Keratinocyte (primary cell): ENCODE measurements around the gene ATP8A1. TPM values are rescaled to one million over a fixed set of nuclear protein-coding genes. Genes with fewer than 3 reads are reported as not detected.
"Not testable (repeated sequence)": the region's sequence is repeated elsewhere in the genome, so short reads cannot be mapped to it uniquely, and the experiment has no call there.

Source experiments
- DNase-seq: peaks from one replicate; pipeline ENCODE4 v3.0.0-alpha.2; 2011; ENCODE audit warnings: low read depth, missing footprints, low spot score
- FAIRE-seq: peaks from 2 replicates; lab custom pipeline; 2011; peaks lifted over from hg19 to GRCh38; lab: Jason Lieb, UNC
- H2AFZ ChIP-seq: 2 replicates; pipeline ENCODE4 v1.6.0; 2012; ENCODE audit warnings: low read length, control low read depth, inconsistent platforms; ENCODE audit not compliant: control insufficient read depth
- H3K27ac ChIP-seq: 2 replicates; pipeline ENCODE4 v1.5.1; 2011; ENCODE audit warnings: low read length; ENCODE audit not compliant: control insufficient read depth, insufficient read depth
- H3K27me3 ChIP-seq: 3 replicates; pipeline ENCODE4 v1.6.0; 2011; ENCODE audit warnings: low read length; ENCODE audit not compliant: control insufficient read depth, insufficient read depth; ENCODE audit errors: extremely low read depth
- H3K36me3 ChIP-seq, 2 experiments: 2 replicates in 1 of 2; 3 replicates in 1 of 2; pipeline ENCODE4 v1.5.1; 2011; ENCODE audit warnings: low read length in 2 of 2, mild to moderate bottlenecking in 1 of 2; ENCODE audit not compliant: control insufficient read depth in 2 of 2, insufficient read depth in 2 of 2; ENCODE audit errors: extremely low read depth in 1 of 2
- H3K4me1 ChIP-seq: 3 replicates; pipeline ENCODE4 v1.5.1; 2011; ENCODE audit warnings: low read length; ENCODE audit not compliant: control insufficient read depth, insufficient read depth; ENCODE audit errors: extremely low read depth
- H3K4me2 ChIP-seq: 3 replicates; pipeline ENCODE4 v1.6.0; 2011; ENCODE audit warnings: low read depth, low read length; ENCODE audit not compliant: control insufficient read depth, insufficient read depth; ENCODE audit errors: extremely low read depth
- H3K4me3 ChIP-seq, 3 experiments: fragments of 200-600 bp in 1 of 3; sonication (generic) in 1 of 3; 2 replicates in 2 of 3; 3 replicates in 1 of 3; pipeline ENCODE4 v1.5.1; 2011 to 2016; ENCODE audit warnings: low read length in 3 of 3, mild to moderate bottlenecking in 3 of 3, control low read depth in 2 of 3, inconsistent platforms in 1 of 3, low read depth in 1 of 3, mixed read lengths in 1 of 3, mixed run types in 1 of 3, moderate library complexity in 1 of 3; ENCODE audit not compliant: control insufficient read depth in 2 of 3, insufficient read depth in 2 of 3; ENCODE audit errors: extremely low read depth in 1 of 3
- H3K79me2 ChIP-seq: 2 replicates; pipeline ENCODE4 v1.6.0; 2012; ENCODE audit warnings: low read length; ENCODE audit not compliant: control insufficient read depth, insufficient read depth
- H3K9ac ChIP-seq: 3 replicates; pipeline ENCODE4 v1.6.0; 2011; ENCODE audit warnings: low read length; ENCODE audit not compliant: control insufficient read depth, insufficient read depth; ENCODE audit errors: extremely low read depth
- H3K9me1 ChIP-seq: 3 replicates; pipeline ENCODE4 v1.6.0; 2011; ENCODE audit warnings: low read length; ENCODE audit not compliant: control insufficient read depth, insufficient read depth; ENCODE audit errors: extremely low read depth
- H3K9me3 ChIP-seq: 2 replicates; pipeline ENCODE4 v1.5.1; 2012; ENCODE audit warnings: low read depth, low read length; ENCODE audit not compliant: control insufficient read depth
- H4K20me1 ChIP-seq: 3 replicates; pipeline ENCODE4 v1.6.0; 2011; ENCODE audit warnings: low read length; ENCODE audit not compliant: control insufficient read depth, insufficient read depth; ENCODE audit errors: extremely low read depth
- CTCF ChIP-seq, 3 experiments: IDR thresholded peaks in 1 of 3; conservative IDR thresholded peaks in 1 of 3; optimal IDR thresholded peaks in 1 of 3; 2 replicates in 2 of 3; 3 replicates in 1 of 3; pipeline versions ENCODE3 to v1.5.1; 2011; ENCODE audit warnings: low read length in 3 of 3, mild to moderate bottlenecking in 3 of 3, moderate library complexity in 2 of 3, control low read depth in 1 of 3, inconsistent platforms in 1 of 3; ENCODE audit not compliant: insufficient read depth in 2 of 3; ENCODE audit errors: extremely low read depth in 1 of 3
- EZH2 ChIP-seq: IDR thresholded peaks from one replicate; pipeline ENCODE4 v1.6.1; 2012; ENCODE audit warnings: inconsistent platforms, mild to moderate bottlenecking, low read length, moderate library complexity
- dilution Hi-C: fragments of 300-500 bp; cut with MboI; formaldehyde crosslinking; loops from one replicate; pipeline ENCODE4 v1.7.0; 2020; ENCODE audit warnings: low sequenced_read_pairs; ENCODE audit not compliant: extremely low pct_ligation_motif_present
- polyA plus RNA-seq, 5 experiments: library from polyadenylated mRNA; depleted of rRNA in 3 of 5; stranded (reverse) in 3 of 5; stranded (forward) in 1 of 5; unstranded in 1 of 5; fragments of >200 nt; gene quantifications; 1 replicate in 1 of 5; 2 replicates in 3 of 5; 3 replicates in 1 of 5; pipeline versions ENCODE4 v1.2.1 to v1.2.3, GENCODE V29; 2011 to 2012; ENCODE audit warnings: missing spikeins in 2 of 5, low read depth in 1 of 5, low replicate concordance in 1 of 5

ATP8A1 gene
- polyA plus RNA-seq, 1 donor (not counting 4 experiments of a cell fraction or from before 2014, with no cell fraction given): 0.20 TPM

- Histone ChIP-seq H4K20me1 (no peaks in the 10 kb centered on the region), H3K79me2 (no peaks in the 10 kb centered on the region), H3K36me3 (no peaks in the 10 kb centered on the region), H2AFZ (no peak overlapping the region), H3K27me3 (no peaks in the 10 kb centered on the region), H3K27ac (no peak overlapping the region), H3K9me3 (no peaks in the 10 kb centered on the region), H3K4me2 (no peak overlapping the region), H3K4me3 (no peak overlapping the region), H3K4me1 (no peaks in the 10 kb centered on the region), H3K9ac (no peak overlapping the region), H3K9me1 (no peaks in the 10 kb centered on the region)
- FAIRE-seq: no peak
- DNase-seq: no peak
- no peak for TF ChIP-seq EZH2
- TF ChIP-seq CTCF (optimal IDR thresholded peaks at IDR 0.05 in 1 of 3, IDR thresholded peaks at IDR 0.05 in 1 of 3, conservative IDR thresholded peaks at IDR 0.05 in 1 of 3; ENCODE audit: extremely low read depth in 1 of 3, insufficient read depth in 2 of 3, low read length in 3 of 3): no peak
- dilution Hi-C loops: no loop called here
Observed at GRCh38 chr4:42466273-42466844, 190.5 kb downstream of the ATP8A1 start.

GRCh38 chr4:42464550-42465094 lies 192.3 kb downstream of the ATP8A1 start:
- Histone ChIP-seq H3K36me3 (no peaks in the 10 kb centered on the region), H3K79me2 (no peaks in the 10 kb centered on the region), H3K4me1 (no peaks in the 10 kb centered on the region), H3K4me2 (no peak overlapping the region), H3K9me1 (no peaks in the 10 kb centered on the region), H3K9me3 (no peaks in the 10 kb centered on the region), H3K27ac (no peak overlapping the region), H3K27me3 (no peaks in the 10 kb centered on the region), H3K9ac (no peak overlapping the region), H3K4me3 (no peak overlapping the region), H4K20me1 (no peaks in the 10 kb centered on the region), H2AFZ (no peak overlapping the region)
- DNase-seq: no peak
- TF ChIP-seq CTCF (optimal IDR thresholded peaks at IDR 0.05 in 1 of 3, IDR thresholded peaks at IDR 0.05 in 1 of 3, conservative IDR thresholded peaks at IDR 0.05 in 1 of 3; ENCODE audit: extremely low read depth in 1 of 3, insufficient read depth in 2 of 3, low read length in 3 of 3) (no peak), EZH2 (no peak)
- dilution Hi-C loops: no loop called here
- FAIRE-seq: no peak

GRCh38 chr4:42461216-42461615 lies 195.7 kb downstream of the ATP8A1 start:
- H4K20me1 ChIP-seq, dilution Hi-C loops, H3K4me2 ChIP-seq, H3K9ac ChIP-seq, FAIRE-seq, H3K9me1 ChIP-seq, H3K27ac ChIP-seq, H2AFZ ChIP-seq, H3K9me3 ChIP-seq, H3K27me3 ChIP-seq, H3K79me2 ChIP-seq, H3K36me3 ChIP-seq, H3K4me3 ChIP-seq, H3K4me1 ChIP-seq, DNase-seq: not testable (repeated sequence)
